Central memory CD8-positive, alpha-beta T cell (primary cell): ENCODE measurements around the gene NUDT16L1.

Source experiments
- ATAC-seq: fragments of 150-1000 bp; cut with Tn5 transposase; replicated peaks from 2 replicates; pipeline ENCODE4 v1.10.0; 2022; ENCODE audit warnings: mild to moderate bottlenecking, moderate FRiP score, moderate number of reproducible peaks; ENCODE audit not compliant: poor library complexity, severe bottlenecking; ENCODE audit errors: extremely low read depth
- DNase-seq, 2 donors: peaks; one replicate each; pipeline ENCODE4 v3.0.0; 2021; ENCODE audit warnings: low spot score in 2 of 2
- H3K27ac Mint-ChIP-seq: one replicate; pipeline ENCODE4 v1.8.0; 2022; ENCODE audit warnings: low read depth, mild to moderate bottlenecking, moderate library complexity, mixed read lengths
- H3K27me3 Mint-ChIP-seq: one replicate; pipeline ENCODE4 v1.8.0; 2022; ENCODE audit warnings: mixed read lengths
- H3K36me3 Mint-ChIP-seq: one replicate; pipeline ENCODE4 v1.8.0; 2022; ENCODE audit warnings: mild to moderate bottlenecking, moderate library complexity, mixed read lengths; ENCODE audit not compliant: insufficient read depth
- H3K4me1 Mint-ChIP-seq: one replicate; pipeline ENCODE4 v1.8.0; 2022; ENCODE audit warnings: mixed read lengths
- H3K4me3 Mint-ChIP-seq: one replicate; pipeline ENCODE4 v1.8.0; 2022; ENCODE audit warnings: mild to moderate bottlenecking, moderate library complexity, mixed read lengths
- H3K9me3 Mint-ChIP-seq: one replicate; pipeline ENCODE4 v1.8.0; 2022; ENCODE audit warnings: mixed read lengths

NUDT16L1 gene

GRCh38 chr16:4706871-4707270 lies 13.5 kb downstream of the NUDT16L1 start:
- H3K4me1 Mint-ChIP-seq: peaks cover 5% of the 10 kb centered on the region
- DNase-seq (no peak), ATAC-seq (no peak)
- H3K4me3 Mint-ChIP-seq: no peak overlapping the region
- H3K27ac Mint-ChIP-seq: no peak overlapping the region
- no peaks in the 10 kb centered on the region for H3K27me3 Mint-ChIP-seq
- H3K9me3 Mint-ChIP-seq: no peaks in the 10 kb centered on the region
- H3K36me3 Mint-ChIP-seq: peaks cover 21% of the 10 kb centered on the region

- peaks cover 5% of the 10 kb centered on the region for H3K4me1 Mint-ChIP-seq
- ATAC-seq (no peak), DNase-seq (no peak)
- peaks cover 34% of the 10 kb centered on the region for H3K36me3 Mint-ChIP-seq
- no peak overlapping the region for H3K27ac Mint-ChIP-seq
- no peak overlapping the region for H3K4me3 Mint-ChIP-seq
- H3K27me3 Mint-ChIP-seq: no peaks in the 10 kb centered on the region
- H3K9me3 Mint-ChIP-seq: no peaks in the 10 kb centered on the region
Observed at GRCh38 chr16:4709481-4709880, 16.1 kb downstream of the NUDT16L1 start.

GRCh38 chr16:4713663-4714501 lies 20.5 kb downstream of the NUDT16L1 start:
- Mint-ChIP-seq H3K27me3 (no peaks in the 10 kb centered on the region), H3K4me3 (no peak overlapping the region), H3K9me3 (no peaks in the 10 kb centered on the region), H3K27ac (no peak overlapping the region), H3K36me3 (peaks cover 38% of the 10 kb centered on the region), H3K4me1 (no peaks in the 10 kb centered on the region)
- ATAC-seq: no peak
- DNase-seq: no peak

GRCh38 chr16:4714996-4715395 lies 21.6 kb downstream of the NUDT16L1 start:
- no peak overlapping the region for H3K27ac Mint-ChIP-seq
- no peak overlapping the region for H3K4me3 Mint-ChIP-seq
- H3K27me3 Mint-ChIP-seq: no peaks in the 10 kb centered on the region
- no peaks in the 10 kb centered on the region for H3K4me1 Mint-ChIP-seq
- H3K36me3 Mint-ChIP-seq: peaks cover 32% of the 10 kb centered on the region
- DNase-seq (no peak), ATAC-seq (no peak)
- no peaks in the 10 kb centered on the region for H3K9me3 Mint-ChIP-seq

GRCh38 chr16:4718466-4718865 lies 25.1 kb downstream of the NUDT16L1 start:
- no peaks in the 10 kb centered on the region for H3K4me1 Mint-ChIP-seq
- ATAC-seq: no peak
- H3K27ac Mint-ChIP-seq: no peak overlapping the region

GRCh38 chr16:4723071-4723767 lies 29.9 kb downstream of the NUDT16L1 start:
- Mint-ChIP-seq H3K4me3 (no peak overlapping the region), H3K9me3 (no peaks in the 10 kb centered on the region), H3K27me3 (no peaks in the 10 kb centered on the region), H3K4me1 (no peaks in the 10 kb centered on the region), H3K36me3 (peaks cover 15% of the 10 kb centered on the region), H3K27ac (no peak overlapping the region)
- ATAC-seq (no peak), DNase-seq (no peak)

More at GRCh38 chr16:4718466-4718865, 25.1 kb downstream of the NUDT16L1 start:
- H3K36me3 Mint-ChIP-seq: peaks cover 19% of the 10 kb centered on the region
- H3K27me3 Mint-ChIP-seq: no peaks in the 10 kb centered on the region
- no peak for DNase-seq
- no peak overlapping the region for H3K4me3 Mint-ChIP-seq
- no peaks in the 10 kb centered on the region for H3K9me3 Mint-ChIP-seq

GRCh38 chr16:4724661-4725270 lies 31.4 kb downstream of the NUDT16L1 start:
- Mint-ChIP-seq H3K27ac (no peak overlapping the region), H3K36me3 (peaks cover 18% of the 10 kb centered on the region), H3K4me1 (no peaks in the 10 kb centered on the region), H3K27me3 (no peaks in the 10 kb centered on the region), H3K9me3 (no peaks in the 10 kb centered on the region), H3K4me3 (no peak overlapping the region)
- DNase-seq (no peak), ATAC-seq (no peak)

GRCh38 chr16:4726616-4727015 lies 33.3 kb downstream of the NUDT16L1 start:
- no peaks in the 10 kb centered on the region for H3K9me3 Mint-ChIP-seq
- H3K36me3 Mint-ChIP-seq: peaks cover 17% of the 10 kb centered on the region
- ATAC-seq (no peak), DNase-seq (no peak)
- no peaks in the 10 kb centered on the region for H3K27me3 Mint-ChIP-seq
- no peak overlapping the region for H3K4me3 Mint-ChIP-seq
- peaks cover 6% of the 10 kb centered on the region for H3K4me1 Mint-ChIP-seq
- H3K27ac Mint-ChIP-seq: no peak overlapping the region

- no peak overlapping the region for H3K27ac Mint-ChIP-seq
Observed at GRCh38 chr16:4728676-4729075, 35.3 kb downstream of the NUDT16L1 start.

GRCh38 chr16:4729876-4730275 lies 36.5 kb downstream of the NUDT16L1 start:
- H3K4me1 Mint-ChIP-seq: peaks cover 13% of the 10 kb centered on the region
- no peak for ATAC-seq
- no peaks in the 10 kb centered on the region for H3K27me3 Mint-ChIP-seq
- H3K4me3 Mint-ChIP-seq: no peak overlapping the region
- no peak for DNase-seq
- H3K9me3 Mint-ChIP-seq: no peaks in the 10 kb centered on the region
- H3K27ac Mint-ChIP-seq: no peak overlapping the region
- peaks cover 15% of the 10 kb centered on the region for H3K36me3 Mint-ChIP-seq

More at GRCh38 chr16:4728676-4729075, 35.3 kb downstream of the NUDT16L1 start:
- no peak overlapping the region for H3K4me3 Mint-ChIP-seq
- no peaks in the 10 kb centered on the region for H3K9me3 Mint-ChIP-seq
- ATAC-seq (no peak), DNase-seq (no peak)
- peaks cover 11% of the 10 kb centered on the region for H3K4me1 Mint-ChIP-seq
- peaks cover 14% of the 10 kb centered on the region for H3K36me3 Mint-ChIP-seq
- no peaks in the 10 kb centered on the region for H3K27me3 Mint-ChIP-seq

- no peak for ATAC-seq
- H3K27ac Mint-ChIP-seq: peak overlapping the region; percentile 19
Observed at GRCh38 chr16:4733211-4733742, 39.9 kb downstream of the NUDT16L1 start.

GRCh38 chr16:4733747-4734062 lies 40.3 kb downstream of the NUDT16L1 start:
- ATAC-seq: peak; percentile 8
- Mint-ChIP-seq H3K36me3 (peaks cover 13% of the 10 kb centered on the region), H3K4me1 (peaks cover 19% of the 10 kb centered on the region), H3K9me3 (no peaks in the 10 kb centered on the region), H3K4me3 (peak overlapping the region; percentile 92), H3K27ac (peak overlapping the region; percentile 19), H3K27me3 (no peaks in the 10 kb centered on the region)
- no peak for DNase-seq

More at GRCh38 chr16:4733211-4733742, 39.9 kb downstream of the NUDT16L1 start:
- no peak for DNase-seq
- peaks cover 13% of the 10 kb centered on the region for H3K36me3 Mint-ChIP-seq
- no peaks in the 10 kb centered on the region for H3K9me3 Mint-ChIP-seq
- no peaks in the 10 kb centered on the region for H3K27me3 Mint-ChIP-seq
- peak overlapping the region; percentile 92 for H3K4me3 Mint-ChIP-seq
- H3K4me1 Mint-ChIP-seq: peaks cover 19% of the 10 kb centered on the region
